Activated naive CD8-positive, alpha-beta T cell (primary cell): ENCODE data around the gene ZMYND8.
"Not testable (repeated sequence)": the region's sequence is repeated elsewhere in the genome, so short reads cannot be mapped to it uniquely, and the experiment has no call there.

Experiments used
- H3K27ac Mint-ChIP-seq: one replicate; pipeline ENCODE4 v1.8.0; 2021; ENCODE audit warnings: mixed read lengths
- H3K27me3 Mint-ChIP-seq: one replicate; pipeline ENCODE4 v1.8.0; 2021; ENCODE audit warnings: mixed read lengths
- H3K36me3 Mint-ChIP-seq: one replicate; pipeline ENCODE4 v1.8.0; 2021; ENCODE audit warnings: mixed read lengths
- H3K4me1 Mint-ChIP-seq: one replicate; pipeline ENCODE4 v1.8.0; 2021; ENCODE audit warnings: low read depth, mixed read lengths
- H3K4me3 Mint-ChIP-seq: one replicate; pipeline ENCODE4 v1.8.0; 2021; ENCODE audit warnings: mild to moderate bottlenecking, mixed read lengths
- H3K9me3 Mint-ChIP-seq: one replicate; pipeline ENCODE4 v1.8.0; 2021; ENCODE audit warnings: low read depth, mixed read lengths

ZMYND8 gene

DNA sequence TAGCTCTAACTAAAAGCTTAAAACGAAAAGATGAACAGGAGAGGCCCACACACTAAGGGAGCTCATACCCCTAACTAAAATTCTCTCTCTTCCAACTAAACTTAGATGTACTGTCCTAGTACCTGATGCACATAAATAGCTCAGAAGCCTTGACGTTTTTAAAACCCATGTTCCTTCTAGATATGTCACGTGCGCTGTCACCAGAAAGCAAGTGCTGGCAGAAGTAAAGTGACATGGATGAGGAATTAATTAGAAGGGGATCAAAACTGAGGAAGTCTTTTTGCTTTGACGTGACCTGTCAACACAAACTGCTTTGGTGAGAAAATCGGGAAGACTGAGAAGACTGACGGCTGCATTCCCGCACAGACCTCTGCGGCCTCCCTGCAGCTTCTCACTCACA, 142.5 kb downstream of the ZMYND8 start:
- Mint-ChIP-seq H3K36me3 (peaks cover 7% of the 10 kb centered on the region), H3K4me3 (no peak overlapping the region), H3K27ac (no peak overlapping the region), H3K27me3 (no peaks in the 10 kb centered on the region), H3K4me1 (no peaks in the 10 kb centered on the region), H3K9me3 (no peaks in the 10 kb centered on the region)

DNA sequence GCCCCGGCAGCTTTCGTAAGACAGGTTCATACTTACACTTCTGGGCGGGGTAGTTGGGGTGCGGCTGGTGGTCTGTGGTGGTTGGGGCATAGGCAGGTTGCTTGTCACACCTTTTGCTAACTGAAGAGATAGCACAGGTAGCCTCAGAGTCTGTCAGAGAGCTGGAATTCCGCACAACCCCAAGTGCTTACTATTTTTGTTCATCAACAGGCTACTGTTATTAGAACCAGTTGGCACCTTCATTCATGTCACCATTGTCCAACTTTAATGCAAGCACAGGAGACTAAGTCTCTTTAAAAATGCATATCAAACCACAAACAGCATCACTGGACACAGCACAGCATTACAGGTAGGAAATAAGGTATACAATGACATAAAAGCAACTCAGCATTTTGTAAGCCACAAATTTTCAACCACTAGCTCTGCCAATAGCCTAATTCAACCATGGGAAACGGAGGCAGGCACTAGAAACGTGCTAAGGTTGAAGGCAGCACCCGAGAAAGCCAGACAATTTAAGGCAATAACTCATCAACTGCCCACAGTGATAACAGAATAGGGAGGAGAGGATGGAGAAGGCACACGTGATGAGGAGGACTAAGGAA, 143.8 kb downstream of the ZMYND8 start:
- Mint-ChIP-seq H3K27ac (no peak overlapping the region), H3K9me3 (no peaks in the 10 kb centered on the region), H3K4me1 (no peaks in the 10 kb centered on the region), H3K4me3 (no peak overlapping the region), H3K36me3 (peaks cover 7% of the 10 kb centered on the region), H3K27me3 (no peaks in the 10 kb centered on the region)

DNA sequence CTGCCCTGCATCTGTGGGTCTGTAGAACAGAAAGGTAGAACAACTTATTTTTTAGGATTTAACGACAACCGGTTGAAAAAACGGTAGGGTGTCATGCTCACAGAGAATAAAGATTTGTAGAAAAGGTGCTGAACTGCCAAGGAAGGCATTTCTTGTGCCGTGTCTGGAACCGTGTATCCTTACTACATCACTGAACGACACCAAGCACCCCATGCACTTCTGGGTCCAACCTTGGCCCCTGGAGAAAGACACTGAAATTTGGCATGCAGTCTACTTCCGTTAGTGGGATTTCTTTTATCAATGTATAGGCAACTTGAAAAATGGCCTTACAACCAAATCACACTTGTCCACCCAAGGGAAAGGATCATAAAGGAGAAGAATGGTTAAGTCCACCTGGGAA, 145.5 kb downstream of the ZMYND8 start:
- Mint-ChIP-seq H3K27ac (no peak overlapping the region), H3K4me1 (no peaks in the 10 kb centered on the region), H3K9me3 (no peaks in the 10 kb centered on the region), H3K4me3 (no peak overlapping the region), H3K36me3 (peaks cover 7% of the 10 kb centered on the region), H3K27me3 (no peaks in the 10 kb centered on the region)

DNA sequence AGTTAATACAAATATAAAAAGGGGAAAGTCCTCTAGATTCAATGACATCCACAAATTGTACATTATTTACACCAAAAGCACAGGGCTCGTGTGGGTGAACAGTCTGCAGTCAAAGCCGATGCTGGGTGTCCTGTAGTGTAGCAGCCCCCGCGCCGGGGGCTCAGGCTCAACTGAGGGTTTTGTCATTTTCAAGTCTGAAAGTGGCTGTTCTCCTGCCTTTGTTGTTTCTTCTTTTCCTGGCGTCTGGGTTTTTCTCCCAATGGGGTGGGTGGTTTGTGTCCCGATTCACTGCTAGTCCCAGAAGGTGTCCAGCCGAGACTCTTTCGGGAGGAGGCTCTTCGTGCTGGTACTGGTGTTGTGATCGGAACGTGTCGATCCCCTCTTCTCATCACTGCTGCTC, 146.0 kb downstream of the ZMYND8 start:
- no peak overlapping the region for H3K4me3 Mint-ChIP-seq

DNA sequence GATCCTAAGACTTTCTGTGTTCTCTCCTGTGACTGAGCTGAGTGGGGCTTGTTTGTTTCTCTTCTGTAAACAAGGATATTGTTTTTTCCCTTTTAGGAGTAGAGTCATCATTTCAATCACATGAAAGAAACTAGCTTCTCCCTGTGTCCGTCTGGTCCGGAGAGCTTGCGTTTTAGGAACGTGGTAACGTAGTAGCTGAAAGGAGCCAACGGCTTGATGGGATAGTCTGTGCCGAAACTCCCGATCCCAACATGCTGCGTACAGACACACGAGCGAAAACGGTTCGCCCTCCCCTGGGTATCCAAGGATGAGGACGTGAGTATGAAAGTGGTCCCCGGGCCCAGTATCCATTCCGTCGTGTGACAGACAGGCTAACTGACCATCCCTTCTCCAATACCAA, 146.5 kb downstream of the ZMYND8 start:
- no peak overlapping the region for H3K4me3 Mint-ChIP-seq
- no peak overlapping the region for H3K27ac Mint-ChIP-seq
- no peaks in the 10 kb centered on the region for H3K27me3 Mint-ChIP-seq
- H3K9me3 Mint-ChIP-seq: no peaks in the 10 kb centered on the region
- H3K4me1 Mint-ChIP-seq: no peaks in the 10 kb centered on the region
- peaks cover 2% of the 10 kb centered on the region for H3K36me3 Mint-ChIP-seq

More for the DNA sequence above, 146.0 kb downstream of the ZMYND8 start:
- no peaks in the 10 kb centered on the region for H3K9me3 Mint-ChIP-seq
- H3K36me3 Mint-ChIP-seq: peaks cover 2% of the 10 kb centered on the region
- no peaks in the 10 kb centered on the region for H3K27me3 Mint-ChIP-seq
- H3K27ac Mint-ChIP-seq: no peak overlapping the region
- no peaks in the 10 kb centered on the region for H3K4me1 Mint-ChIP-seq

DNA sequence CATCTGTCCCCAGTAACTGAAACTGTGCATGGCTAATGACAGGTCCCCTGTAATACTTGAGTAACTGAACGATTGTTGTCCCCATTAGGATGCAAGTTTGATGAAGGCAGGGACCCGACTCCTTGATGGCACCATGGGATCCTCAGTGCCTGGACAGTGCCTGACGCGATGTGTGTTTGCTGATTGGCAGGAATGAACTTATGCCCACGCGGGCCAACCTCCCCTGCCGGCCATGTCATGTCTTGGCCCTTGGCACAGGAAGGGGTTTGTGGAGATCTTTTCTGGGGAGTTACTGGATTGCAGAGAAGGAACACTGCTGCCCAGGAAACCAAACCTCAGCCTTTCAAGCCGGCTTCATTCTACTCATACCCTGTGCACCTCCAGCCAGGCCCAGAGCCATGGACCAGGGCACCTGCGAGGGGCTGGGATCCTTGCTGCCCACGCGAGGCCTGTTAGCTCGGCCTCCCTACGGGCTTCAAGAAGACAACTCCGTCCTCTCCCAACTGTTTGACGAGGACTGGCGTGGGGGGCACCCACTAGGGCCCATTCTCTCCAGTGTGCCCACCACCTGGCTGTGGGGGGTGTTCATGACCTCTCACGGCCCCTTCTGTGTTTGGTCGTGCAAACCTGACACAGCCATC, 147.8 kb downstream of the ZMYND8 start:
- H3K36me3 Mint-ChIP-seq: peaks cover 2% of the 10 kb centered on the region
- no peaks in the 10 kb centered on the region for H3K9me3 Mint-ChIP-seq
- H3K27me3 Mint-ChIP-seq: no peaks in the 10 kb centered on the region
- no peak overlapping the region for H3K4me3 Mint-ChIP-seq
- no peaks in the 10 kb centered on the region for H3K4me1 Mint-ChIP-seq
- no peak overlapping the region for H3K27ac Mint-ChIP-seq

DNA sequence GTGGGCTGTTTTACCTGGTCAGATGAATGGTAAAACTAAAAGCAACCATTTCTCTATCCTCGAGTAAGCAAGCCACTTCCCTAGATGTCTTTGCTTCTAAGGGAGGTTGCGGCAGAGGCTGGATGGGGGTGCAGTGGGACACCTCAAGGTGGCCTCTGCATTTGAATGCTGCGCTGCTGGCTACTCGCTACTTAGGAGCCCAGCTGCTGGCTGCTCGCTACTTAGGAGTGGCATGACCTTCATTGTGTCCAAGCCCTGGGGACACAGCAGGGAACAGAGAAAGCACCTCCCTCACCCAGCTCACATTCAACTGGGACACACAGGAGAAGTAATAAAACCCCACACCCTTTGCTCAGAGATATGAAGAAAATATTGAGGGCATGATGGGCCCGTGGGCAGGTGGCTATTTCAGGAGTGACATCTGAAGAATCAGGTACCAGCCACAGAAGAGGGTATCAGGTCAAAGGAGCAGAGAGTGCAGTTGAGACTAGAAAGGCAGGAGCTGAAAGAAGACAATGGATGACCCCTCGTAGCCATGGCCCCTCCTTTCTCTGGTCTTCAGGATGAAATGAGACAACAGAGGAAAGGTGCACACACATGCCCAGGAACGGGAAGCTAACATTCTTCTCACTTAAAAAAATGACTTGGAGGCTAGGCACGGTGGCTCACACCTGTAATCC, 149.4 kb downstream of the ZMYND8 start:
- H3K4me3 Mint-ChIP-seq: no peak overlapping the region
- no peak overlapping the region for H3K27ac Mint-ChIP-seq

DNA sequence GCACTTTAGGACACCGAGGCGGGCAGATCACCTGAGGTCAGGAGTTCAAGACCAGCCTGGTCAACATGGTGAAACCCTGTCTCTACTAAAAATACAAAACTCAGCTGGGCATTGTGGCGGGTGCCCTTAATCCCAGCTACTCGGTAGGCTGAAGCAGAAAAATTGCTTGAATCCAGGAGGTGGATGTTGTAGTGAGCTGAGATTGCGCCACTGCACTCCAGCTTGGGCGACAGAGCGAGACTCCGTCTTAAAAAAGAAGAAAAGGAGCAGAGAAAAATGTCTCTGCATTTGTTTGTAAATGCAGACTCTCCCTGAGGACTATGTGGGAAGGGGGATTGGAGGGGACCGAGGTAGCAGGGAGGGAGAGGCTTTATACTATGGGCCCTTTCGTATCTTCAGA, 149.9 kb downstream of the ZMYND8 start:
- not testable (repeated sequence) for H3K4me3 Mint-ChIP-seq, H3K4me1 Mint-ChIP-seq, H3K36me3 Mint-ChIP-seq, H3K27me3 Mint-ChIP-seq, H3K9me3 Mint-ChIP-seq, H3K27ac Mint-ChIP-seq

More for the DNA sequence above, 149.4 kb downstream of the ZMYND8 start:
- peaks cover 2% of the 10 kb centered on the region for H3K36me3 Mint-ChIP-seq
- H3K4me1 Mint-ChIP-seq: no peaks in the 10 kb centered on the region
- H3K9me3 Mint-ChIP-seq: no peaks in the 10 kb centered on the region
- H3K27me3 Mint-ChIP-seq: no peaks in the 10 kb centered on the region

DNA sequence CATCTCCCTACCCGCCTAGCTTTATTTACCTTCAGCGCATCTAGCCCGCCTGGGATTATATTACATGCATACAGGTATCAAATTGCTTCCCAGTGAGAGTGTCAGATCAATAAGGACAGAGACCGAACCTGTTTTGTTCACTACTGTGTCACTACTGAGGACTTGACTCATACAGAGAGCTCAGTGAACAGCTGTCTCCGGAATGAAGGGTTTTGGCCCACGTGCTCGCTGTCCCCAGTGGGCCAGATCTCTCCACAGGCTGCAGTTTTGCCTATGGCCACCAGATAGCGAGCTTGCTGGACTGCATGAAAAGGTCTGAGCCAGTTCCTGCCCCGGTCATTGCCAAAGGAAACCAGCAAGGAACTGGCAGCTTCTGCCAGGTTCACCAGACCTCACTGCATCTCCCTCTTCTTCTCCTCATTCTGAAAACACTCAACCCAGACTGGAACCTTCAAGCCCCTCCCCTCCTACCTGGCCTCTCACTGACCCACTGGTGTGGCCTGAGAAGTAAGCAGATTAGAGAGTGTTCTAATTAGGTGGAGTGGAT, 150.8 kb downstream of the ZMYND8 start:
- no peaks in the 10 kb centered on the region for H3K9me3 Mint-ChIP-seq
- no peak overlapping the region for H3K27ac Mint-ChIP-seq
- H3K4me3 Mint-ChIP-seq: no peak overlapping the region
- peaks cover 2% of the 10 kb centered on the region for H3K36me3 Mint-ChIP-seq
- H3K27me3 Mint-ChIP-seq: no peaks in the 10 kb centered on the region
- no peaks in the 10 kb centered on the region for H3K4me1 Mint-ChIP-seq

DNA sequence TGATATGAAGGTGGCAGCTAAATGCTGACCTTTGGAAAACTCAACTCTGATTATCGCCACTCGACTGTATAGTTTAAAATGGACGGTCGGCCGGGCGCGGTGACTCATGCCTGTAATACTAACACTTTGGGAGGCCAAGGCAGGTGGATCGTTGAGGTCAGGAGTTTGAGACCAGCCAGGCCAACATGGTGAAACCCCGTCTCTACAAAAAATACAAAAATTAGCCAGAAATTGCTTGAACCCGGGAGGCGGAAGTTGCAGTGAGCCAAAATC, 151.7 kb downstream of the ZMYND8 start:
- not testable (repeated sequence) for H3K27me3 Mint-ChIP-seq, H3K27ac Mint-ChIP-seq, H3K4me3 Mint-ChIP-seq, H3K4me1 Mint-ChIP-seq, H3K36me3 Mint-ChIP-seq, H3K9me3 Mint-ChIP-seq

DNA sequence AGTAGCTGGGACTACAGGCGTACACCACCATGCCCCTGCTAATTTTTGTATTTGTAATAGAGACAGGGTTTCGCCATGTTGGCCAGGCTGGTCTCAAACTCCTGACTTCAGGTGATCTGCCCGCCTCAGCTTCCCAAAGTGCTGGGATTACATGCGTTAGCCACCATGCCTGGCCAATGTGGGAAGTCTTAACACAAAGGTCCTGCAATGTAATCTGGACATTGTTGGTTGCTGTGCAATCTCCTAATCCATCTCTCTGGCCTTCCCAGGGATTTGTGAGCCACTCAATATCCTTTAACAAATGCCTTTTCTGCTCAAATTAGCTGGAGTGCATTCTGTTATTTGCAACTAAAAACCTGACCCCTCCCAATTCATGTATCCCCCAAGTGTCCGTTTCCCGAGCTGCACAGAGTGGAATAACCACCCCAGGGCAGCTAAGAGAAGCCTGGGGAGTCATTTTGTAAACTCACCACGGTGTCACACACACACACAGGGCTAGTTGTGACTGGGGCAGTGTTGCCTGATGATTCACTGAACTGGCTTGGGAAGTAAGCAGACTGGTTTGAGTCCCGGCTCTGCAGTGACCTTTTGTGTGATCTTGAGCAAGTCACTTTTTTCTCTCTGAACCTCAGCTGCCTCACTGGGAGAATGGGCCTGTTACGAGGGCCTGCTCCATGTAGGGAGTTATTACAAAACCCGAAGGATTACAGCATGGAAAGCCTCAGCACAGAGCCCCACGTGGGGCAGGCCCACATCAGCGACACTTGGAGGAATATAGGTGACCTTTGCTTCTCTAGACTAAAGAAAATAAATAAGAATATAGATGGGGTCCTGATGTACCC, 152.3 kb downstream of the ZMYND8 start:
- Mint-ChIP-seq H3K4me3 (no peak overlapping the region), H3K36me3 (no peaks in the 10 kb centered on the region), H3K9me3 (no peaks in the 10 kb centered on the region), H3K27me3 (no peaks in the 10 kb centered on the region), H3K4me1 (no peaks in the 10 kb centered on the region), H3K27ac (no peak overlapping the region)

DNA sequence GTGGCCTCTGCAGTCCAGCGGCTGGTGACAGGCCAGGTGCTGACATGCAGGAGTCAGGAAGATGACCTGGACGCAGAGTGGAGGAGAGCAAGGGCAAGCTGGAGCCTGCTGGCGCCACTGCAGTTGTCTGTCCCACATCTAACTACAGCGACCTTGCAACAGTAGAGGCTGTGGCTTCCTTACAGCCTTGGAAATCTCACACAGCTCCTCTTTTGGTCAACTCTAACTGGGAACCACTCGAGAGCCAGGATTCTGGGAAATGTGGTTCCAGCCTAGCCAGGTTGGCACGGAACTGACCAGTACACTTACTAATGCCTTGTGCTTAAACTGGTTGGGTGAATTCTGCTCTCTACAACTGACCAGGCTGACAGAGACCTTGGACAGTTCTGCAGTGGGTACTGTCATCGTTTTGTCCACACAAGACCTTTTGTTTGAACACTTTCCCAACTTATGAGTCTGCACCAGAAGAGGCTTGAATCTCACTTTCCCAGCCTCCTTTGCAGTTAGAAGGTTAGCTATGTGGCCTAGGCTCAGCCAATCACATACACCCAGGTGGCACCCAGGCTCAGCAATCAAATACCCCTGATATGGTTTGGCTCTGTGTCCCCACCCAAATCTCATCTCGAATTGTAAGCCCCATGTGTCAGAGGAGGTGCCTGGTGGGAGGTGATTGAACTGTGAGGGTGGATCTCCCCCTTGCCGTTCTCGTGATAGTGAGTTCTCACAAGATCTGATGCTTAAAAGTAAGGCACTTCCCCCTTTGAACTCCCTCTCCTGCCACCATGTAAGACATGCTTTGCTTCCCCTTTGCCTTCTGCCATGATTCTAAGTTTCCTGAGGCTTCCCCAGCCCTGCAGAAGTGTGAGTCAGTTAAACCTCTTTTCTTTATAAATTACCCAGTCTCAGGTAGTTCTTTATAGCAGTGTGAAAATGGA, 153.5 kb downstream of the ZMYND8 start:
- H3K9me3 Mint-ChIP-seq: no peaks in the 10 kb centered on the region
- H3K27me3 Mint-ChIP-seq: no peaks in the 10 kb centered on the region
- H3K36me3 Mint-ChIP-seq: no peaks in the 10 kb centered on the region
- H3K27ac Mint-ChIP-seq: no peak overlapping the region
- no peak overlapping the region for H3K4me3 Mint-ChIP-seq
- H3K4me1 Mint-ChIP-seq: no peaks in the 10 kb centered on the region

DNA sequence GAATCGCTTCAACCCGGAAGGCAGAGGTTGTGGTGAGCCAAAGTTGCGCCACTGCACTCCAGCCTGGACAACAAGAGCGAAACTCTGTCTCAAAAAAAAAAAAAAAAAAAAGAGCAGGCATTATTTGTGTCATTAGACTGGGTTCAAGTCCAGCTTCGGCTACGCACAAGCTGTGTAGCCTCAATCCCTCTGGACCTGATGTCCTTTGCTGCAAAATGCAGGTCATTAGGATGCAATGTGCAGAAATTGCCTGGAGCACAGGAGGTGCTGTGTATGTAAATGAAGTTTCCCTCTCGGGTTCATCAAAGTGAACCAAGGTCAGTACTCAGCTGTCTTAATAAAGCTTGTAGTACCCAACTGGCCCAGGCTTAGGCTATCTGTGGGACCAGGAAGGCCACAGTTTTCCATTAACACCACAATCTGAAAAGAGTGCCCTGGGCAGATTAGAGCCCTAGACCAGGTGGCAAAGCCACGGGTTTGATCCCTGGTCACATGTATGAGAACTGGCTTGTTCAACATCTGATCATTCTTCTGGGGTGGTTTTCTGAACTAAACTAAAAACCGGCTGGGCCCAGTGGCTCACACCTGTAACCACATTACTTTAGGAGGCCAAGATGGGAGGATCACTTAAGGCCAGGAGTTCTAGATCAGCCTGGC, 155.3 kb downstream of the ZMYND8 start:
- Mint-ChIP-seq H3K27me3 (no peaks in the 10 kb centered on the region), H3K4me1 (no peaks in the 10 kb centered on the region), H3K27ac (no peak overlapping the region), H3K9me3 (no peaks in the 10 kb centered on the region), H3K36me3 (no peaks in the 10 kb centered on the region), H3K4me3 (no peak overlapping the region)

DNA sequence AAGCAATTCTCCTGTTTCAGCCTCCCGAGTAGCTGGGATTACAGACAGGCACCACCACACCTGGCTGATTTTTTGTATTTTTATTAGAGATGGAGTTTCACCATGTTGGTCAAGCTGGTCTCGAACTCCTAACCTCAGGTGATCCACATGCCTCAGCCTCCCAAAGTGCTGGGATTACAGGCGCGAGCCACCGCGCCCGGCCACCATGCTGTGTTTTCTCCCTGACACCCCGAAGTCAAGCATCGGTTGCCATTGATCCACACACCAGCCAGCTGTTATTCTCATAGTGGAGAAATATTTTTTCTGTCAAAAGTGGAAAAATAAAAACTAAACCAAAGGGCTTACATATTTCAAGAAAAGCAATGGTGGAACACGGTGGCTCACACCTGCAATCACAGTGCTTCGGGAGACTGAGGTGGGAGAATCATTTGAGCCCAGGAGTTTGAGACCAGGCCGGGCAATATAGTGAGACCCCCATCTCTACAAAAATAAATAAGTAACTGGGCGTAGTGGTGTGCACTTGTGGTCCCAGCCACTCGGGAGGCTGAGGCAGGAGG, 157.4 kb downstream of the ZMYND8 start:
- Mint-ChIP-seq H3K27ac (no peak overlapping the region), H3K4me3 (no peak overlapping the region), H3K9me3 (no peaks in the 10 kb centered on the region), H3K4me1 (no peaks in the 10 kb centered on the region), H3K27me3 (no peaks in the 10 kb centered on the region), H3K36me3 (no peaks in the 10 kb centered on the region)
